ENCODE data around the gene CPE.
"Not testable (repeated sequence)": the region's sequence is repeated elsewhere in the genome, so short reads cannot be mapped to it uniquely, and the experiment has no call there.

The CPE gene

GRCh38 chr4:165440415-165441158, 61.8 kb downstream of the CPE start:
- Histone ChIP-seq H3K4me1 (ENCODE audit: control insufficient read depth in 1 of 2, insufficient read depth in 2 of 2, low read length in 2 of 2) (peaks cover 0 to 7% of the 10 kb centered on the region in 2 donors), H3K27ac (ENCODE audit: low read length) (no peak overlapping the region), H3K4me3 (ENCODE audit: low read depth in 1 of 2, low read length in 2 of 2) (peak overlapping the region in 1 of 2 donors; percentile 22), H3K36me3 (ENCODE audit: control insufficient read depth in 1 of 2, insufficient read depth in 2 of 2, low read length in 2 of 2) (no peaks in the 10 kb centered on the region), H3K9me3 (ENCODE audit: control insufficient read depth in 1 of 2, low read length in 2 of 2) (no peaks in the 10 kb centered on the region), H3K27me3 (ENCODE audit: low read depth, low read length) (no peaks in the 10 kb centered on the region)

- Histone ChIP-seq H3K9me3 (ENCODE audit: control insufficient read depth in 1 of 2, low read length in 2 of 2) (no peaks in the 10 kb centered on the region), H3K4me1 (ENCODE audit: control insufficient read depth in 1 of 2, insufficient read depth in 2 of 2, low read length in 2 of 2) (peaks cover 0 to 7% of the 10 kb centered on the region in 2 donors), H3K36me3 (ENCODE audit: control insufficient read depth in 1 of 2, insufficient read depth in 2 of 2, low read length in 2 of 2) (no peaks in the 10 kb centered on the region)
Observed at GRCh38 chr4:165443276-165443675, 64.5 kb downstream of the CPE start.

GRCh38 chr4:165448700-165449099, 69.9 kb downstream of the CPE start:
- Histone ChIP-seq H3K36me3 (ENCODE audit: control insufficient read depth in 1 of 2, insufficient read depth in 2 of 2, low read length in 2 of 2) (no peaks in the 10 kb centered on the region), H3K27me3 (ENCODE audit: low read depth, low read length) (no peaks in the 10 kb centered on the region), H3K4me1 (ENCODE audit: control insufficient read depth in 1 of 2, insufficient read depth in 2 of 2, low read length in 2 of 2) (no peaks in the 10 kb centered on the region), H3K27ac (ENCODE audit: low read length) (no peak overlapping the region), H3K9me3 (ENCODE audit: control insufficient read depth in 1 of 2, low read length in 2 of 2) (no peaks in the 10 kb centered on the region), H3K4me3 (ENCODE audit: low read depth in 1 of 2, low read length in 2 of 2) (no peak overlapping the region)

More at GRCh38 chr4:165443276-165443675, 64.5 kb downstream of the CPE start:
- Histone ChIP-seq H3K4me3 (ENCODE audit: low read depth in 1 of 2, low read length in 2 of 2) (no peak overlapping the region), H3K27me3 (ENCODE audit: low read depth, low read length) (no peaks in the 10 kb centered on the region), H3K27ac (ENCODE audit: low read length) (no peak overlapping the region)

- H3K4me3 ChIP-seq (ENCODE audit: low read depth in 1 of 2, low read length in 2 of 2) = no peak overlapping the region
Observed at GRCh38 chr4:165449333-165449732, 70.5 kb downstream of the CPE start.

GRCh38 chr4:165450871-165451270, 72.1 kb downstream of the CPE start:
- Histone ChIP-seq H3K9me3 (ENCODE audit: control insufficient read depth in 1 of 2, low read length in 2 of 2) (no peaks in the 10 kb centered on the region), H3K27ac (ENCODE audit: low read length) (no peak overlapping the region), H3K4me1 (ENCODE audit: control insufficient read depth in 1 of 2, insufficient read depth in 2 of 2, low read length in 2 of 2) (no peaks in the 10 kb centered on the region), H3K4me3 (ENCODE audit: low read depth in 1 of 2, low read length in 2 of 2) (no peak overlapping the region), H3K36me3 (ENCODE audit: control insufficient read depth in 1 of 2, insufficient read depth in 2 of 2, low read length in 2 of 2) (no peaks in the 10 kb centered on the region), H3K27me3 (ENCODE audit: low read depth, low read length) (no peaks in the 10 kb centered on the region)

More at GRCh38 chr4:165449333-165449732, 70.5 kb downstream of the CPE start:
- Histone ChIP-seq H3K36me3 (ENCODE audit: control insufficient read depth in 1 of 2, insufficient read depth in 2 of 2, low read length in 2 of 2) (no peaks in the 10 kb centered on the region), H3K27ac (ENCODE audit: low read length) (no peak overlapping the region), H3K9me3 (ENCODE audit: control insufficient read depth in 1 of 2, low read length in 2 of 2) (no peaks in the 10 kb centered on the region), H3K27me3 (ENCODE audit: low read depth, low read length) (no peaks in the 10 kb centered on the region), H3K4me1 (ENCODE audit: control insufficient read depth in 1 of 2, insufficient read depth in 2 of 2, low read length in 2 of 2) (no peaks in the 10 kb centered on the region)

GRCh38 chr4:165453140-165453539, 74.3 kb downstream of the CPE start:
- not testable (repeated sequence) for H3K36me3 ChIP-seq (ENCODE audit: control insufficient read depth in 1 of 2, insufficient read depth in 2 of 2, low read length in 2 of 2); H3K4me1 ChIP-seq (ENCODE audit: control insufficient read depth in 1 of 2, insufficient read depth in 2 of 2, low read length in 2 of 2); H3K27me3 ChIP-seq (ENCODE audit: low read depth, low read length); H3K27ac ChIP-seq (ENCODE audit: low read length); H3K9me3 ChIP-seq (ENCODE audit: control insufficient read depth in 1 of 2, low read length in 2 of 2); H3K4me3 ChIP-seq (ENCODE audit: low read depth in 1 of 2, low read length in 2 of 2)

- no peaks in the 10 kb centered on the region for H3K9me3 ChIP-seq (ENCODE audit: control insufficient read depth in 1 of 2, low read length in 2 of 2)
- no peaks in the 10 kb centered on the region for H3K4me1 ChIP-seq (ENCODE audit: control insufficient read depth in 1 of 2, insufficient read depth in 2 of 2, low read length in 2 of 2)
- H3K27me3 ChIP-seq (ENCODE audit: low read depth, low read length) = no peaks in the 10 kb centered on the region
- H3K36me3 ChIP-seq (ENCODE audit: control insufficient read depth in 1 of 2, insufficient read depth in 2 of 2, low read length in 2 of 2) = no peaks in the 10 kb centered on the region
- no peak overlapping the region for H3K4me3 ChIP-seq (ENCODE audit: low read depth in 1 of 2, low read length in 2 of 2)
- no peak overlapping the region for H3K27ac ChIP-seq (ENCODE audit: low read length)
Observed at GRCh38 chr4:165454426-165454825, 75.6 kb downstream of the CPE start.

- H3K4me3 ChIP-seq (ENCODE audit: low read depth in 1 of 2, low read length in 2 of 2) = no peak overlapping the region
- H3K27me3 ChIP-seq (ENCODE audit: low read depth, low read length) = no peaks in the 10 kb centered on the region
- no peaks in the 10 kb centered on the region for H3K4me1 ChIP-seq (ENCODE audit: control insufficient read depth in 1 of 2, insufficient read depth in 2 of 2, low read length in 2 of 2)
- H3K27ac ChIP-seq (ENCODE audit: low read length) = no peak overlapping the region
- H3K9me3 ChIP-seq (ENCODE audit: control insufficient read depth in 1 of 2, low read length in 2 of 2) = no peaks in the 10 kb centered on the region
- H3K36me3 ChIP-seq (ENCODE audit: control insufficient read depth in 1 of 2, insufficient read depth in 2 of 2, low read length in 2 of 2) = no peaks in the 10 kb centered on the region
Observed at GRCh38 chr4:165457793-165458192, 79.0 kb downstream of the CPE start.

GRCh38 chr4:165458471-165458870, 79.7 kb downstream of the CPE start:
- Histone ChIP-seq H3K4me3 (ENCODE audit: low read depth in 1 of 2, low read length in 2 of 2) (no peak overlapping the region), H3K9me3 (ENCODE audit: control insufficient read depth in 1 of 2, low read length in 2 of 2) (no peaks in the 10 kb centered on the region), H3K4me1 (ENCODE audit: control insufficient read depth in 1 of 2, insufficient read depth in 2 of 2, low read length in 2 of 2) (no peaks in the 10 kb centered on the region), H3K27me3 (ENCODE audit: low read depth, low read length) (no peaks in the 10 kb centered on the region), H3K27ac (ENCODE audit: low read length) (no peak overlapping the region), H3K36me3 (ENCODE audit: control insufficient read depth in 1 of 2, insufficient read depth in 2 of 2, low read length in 2 of 2) (no peaks in the 10 kb centered on the region)

GRCh38 chr4:165461159-165461821, 82.5 kb downstream of the CPE start:
- Histone ChIP-seq H3K36me3 (ENCODE audit: control insufficient read depth in 1 of 2, insufficient read depth in 2 of 2, low read length in 2 of 2) (no peaks in the 10 kb centered on the region), H3K4me1 (ENCODE audit: control insufficient read depth in 1 of 2, insufficient read depth in 2 of 2, low read length in 2 of 2) (no peaks in the 10 kb centered on the region), H3K9me3 (ENCODE audit: control insufficient read depth in 1 of 2, low read length in 2 of 2) (no peaks in the 10 kb centered on the region), H3K4me3 (ENCODE audit: low read depth in 1 of 2, low read length in 2 of 2) (no peak overlapping the region), H3K27ac (ENCODE audit: low read length) (no peak overlapping the region), H3K27me3 (ENCODE audit: low read depth, low read length) (no peaks in the 10 kb centered on the region)

- no peaks in the 10 kb centered on the region for H3K36me3 ChIP-seq (ENCODE audit: control insufficient read depth in 1 of 2, insufficient read depth in 2 of 2, low read length in 2 of 2)
- H3K27ac ChIP-seq (ENCODE audit: low read length) = no peak overlapping the region
- H3K4me1 ChIP-seq (ENCODE audit: control insufficient read depth in 1 of 2, insufficient read depth in 2 of 2, low read length in 2 of 2) = no peaks in the 10 kb centered on the region
- H3K4me3 ChIP-seq (ENCODE audit: low read depth in 1 of 2, low read length in 2 of 2) = no peak overlapping the region
- H3K9me3 ChIP-seq (ENCODE audit: control insufficient read depth in 1 of 2, low read length in 2 of 2) = no peaks in the 10 kb centered on the region
- no peaks in the 10 kb centered on the region for H3K27me3 ChIP-seq (ENCODE audit: low read depth, low read length)
Observed at GRCh38 chr4:165462009-165462408, 83.2 kb downstream of the CPE start.
